CD4-positive, alpha-beta T cell (primary cell): ENCODE measurements around the gene GNPTAB. TPM values are rescaled to one million over a fixed set of nuclear protein-coding genes. Genes with fewer than 3 reads are reported as not detected.

ENCODE experiments used
- ATAC-seq: fragments of 200-7000 bp; cut with Tn5 transposase; one replicate; pipeline ENCODE4 v1.10.0; 2022; ENCODE audit warnings: mild to moderate bottlenecking; ENCODE audit not compliant: poor library complexity
- CTCF ChIA-PET: fragments of 350-600 bp; sonication (Branson Sonifier 250); formaldehyde crosslinking; loops from one replicate; lab custom pipeline; 2021; ENCODE audit warnings: antibody characterized with exemption, inconsistent platforms; lab: Charles Lee
- POLR2A ChIA-PET: fragments of 350-600 bp; sonication (Branson Sonifier 250); formaldehyde crosslinking; loops from one replicate; lab custom pipeline; 2021; ENCODE audit warnings: antibody characterized with exemption, inconsistent platforms; lab: Charles Lee
- DNase-seq, 14 experiments: peaks; one replicate each; pipeline ENCODE4 v3.0.0-alpha.2; 2013 to 2020; ENCODE audit warnings: mixed read lengths in 2 of 14
- H3K27ac ChIP-seq, 2 donors: one replicate each; pipeline versions ENCODE4 v1.5.1 to v1.7.0; 2013; ENCODE audit warnings: low read length in 2 of 2, low read depth in 1 of 2, mild to moderate bottlenecking in 1 of 2
- H3K27me3 ChIP-seq, 2 experiments: 1 replicate in 1 of 2; 2 replicates in 1 of 2; pipeline versions ENCODE4 v1.6.1 to v1.7.0; 2013; ENCODE audit warnings: low read length in 2 of 2, control low read depth in 1 of 2, mild to moderate bottlenecking in 1 of 2, moderate library complexity in 1 of 2; ENCODE audit not compliant: insufficient read depth in 2 of 2, control insufficient read depth in 1 of 2
- H3K36me3 ChIP-seq: one replicate; pipeline ENCODE4 v1.6.1; 2013; ENCODE audit warnings: low read length, control low read depth; ENCODE audit not compliant: insufficient read depth
- H3K4me1 ChIP-seq: one replicate; pipeline ENCODE4 v1.6.1; 2013; ENCODE audit warnings: low read length, control low read depth; ENCODE audit not compliant: insufficient read depth
- H3K4me3 ChIP-seq: one replicate; pipeline ENCODE4 v1.5.1; 2013; ENCODE audit warnings: mild to moderate bottlenecking, low read length, moderate library complexity
- H3K9me3 ChIP-seq, 2 experiments: 1 replicate in 1 of 2; 2 replicates in 1 of 2; pipeline versions ENCODE4 v1.6.1 to v1.7.0; 2013; ENCODE audit warnings: low read length in 2 of 2, mild to moderate bottlenecking in 2 of 2, control low read depth in 1 of 2, moderate library complexity in 1 of 2; ENCODE audit not compliant: control insufficient read depth in 1 of 2, insufficient read depth in 1 of 2
- H3K27ac Mint-ChIP-seq: one replicate; pipeline ENCODE4 v1.8.0; 2020; ENCODE audit warnings: mixed read lengths
- H3K27me3 Mint-ChIP-seq: one replicate; pipeline ENCODE4 v1.8.0; 2021; ENCODE audit warnings: mixed read lengths
- H3K36me3 Mint-ChIP-seq: one replicate; pipeline ENCODE4 v1.8.0; 2021; ENCODE audit warnings: low read depth, mixed read lengths
- H3K4me1 Mint-ChIP-seq: one replicate; pipeline ENCODE4 v1.8.0; 2021; ENCODE audit warnings: low read depth, mixed read lengths
- H3K4me3 Mint-ChIP-seq: one replicate; pipeline ENCODE4 v1.8.0; 2020; ENCODE audit warnings: mild to moderate bottlenecking, mixed read lengths
- H3K9me3 Mint-ChIP-seq: one replicate; pipeline ENCODE4 v1.8.0; 2020; ENCODE audit warnings: mixed read lengths
- CTCF ChIP-seq: fragments of 200-600 bp; IDR thresholded peaks from one replicate; pipeline ENCODE4 v1.8.0; 2022; ENCODE audit warnings: antibody characterized with exemption, mild to moderate bottlenecking
- intact Hi-C, 2 experiments: fragments of 100-400 bp; cut with DNase I in 1 of 2; cut with micrococcal nuclease in 1 of 2; formaldehyde crosslinking; loops; one replicate each; pipeline versions ENCODE4 v1.15.1 to v1.9.0; 2023 to 2025; cut with DNase I, micrococcal nuclease
- total RNA-seq, 174 experiments: library from RNA in 2 of 174; stranded (reverse) in 2 of 174; gene quantifications; one replicate each; pipeline ENCODE4 v1.2.3 and lab custom pipeline; 2021 to 2026

The GNPTAB gene
- total RNA-seq, 2 experiments from 2014 or later, result 38.2 to 43.8 TPM

- H3K36me3 Mint-ChIP-seq, result peaks cover 39% of the 10 kb centered on the region
- no peak for TF ChIP-seq CTCF
- peaks cover 19% of the 10 kb centered on the region for H3K36me3 ChIP-seq
- peaks cover 9% of the 10 kb centered on the region for H3K4me1 ChIP-seq
- no peak overlapping the region for H3K27ac Mint-ChIP-seq
- POLR2A ChIA-PET, result no interaction called here
- H3K27me3 Mint-ChIP-seq, result no peaks in the 10 kb centered on the region
- no peak for DNase-seq
- no peak overlapping the region for H3K27ac ChIP-seq
- ATAC-seq, result no peak
- peaks cover 3% of the 10 kb centered on the region for H3K4me1 Mint-ChIP-seq
- CTCF ChIA-PET, result no interaction called here
- H3K4me3 ChIP-seq, result no peak overlapping the region
- intact Hi-C loops, result no loop called here
- no peaks in the 10 kb centered on the region for H3K27me3 ChIP-seq
- peaks cover 0 to 11% of the 10 kb centered on the region in 2 experiments for H3K9me3 ChIP-seq
- no peak overlapping the region for H3K4me3 Mint-ChIP-seq
- H3K9me3 Mint-ChIP-seq, result no peaks in the 10 kb centered on the region
These were observed 89.8 kb downstream of the GNPTAB start for GRCh38 chr12:101740980-101741379.

GRCh38 chr12:101740566-101740965, 90.2 kb downstream of the GNPTAB start:
- ATAC-seq, result no peak
- H3K36me3 ChIP-seq, result peaks cover 17% of the 10 kb centered on the region
- CTCF ChIA-PET, result no interaction called here
- no peaks in the 10 kb centered on the region for H3K27me3 Mint-ChIP-seq
- intact Hi-C loops, result no loop called here
- H3K4me3 Mint-ChIP-seq, result no peak overlapping the region
- DNase-seq, result no peak
- H3K27ac Mint-ChIP-seq, result no peak overlapping the region
- POLR2A ChIA-PET, result no interaction called here
- no peak overlapping the region for H3K4me3 ChIP-seq
- no peak overlapping the region for H3K27ac ChIP-seq
- TF ChIP-seq CTCF, result no peak
- no peaks in the 10 kb centered on the region for H3K27me3 ChIP-seq
- H3K9me3 ChIP-seq, result peaks cover 0 to 11% of the 10 kb centered on the region in 2 experiments
- peaks cover 3% of the 10 kb centered on the region for H3K4me1 Mint-ChIP-seq
- peaks cover 9% of the 10 kb centered on the region for H3K4me1 ChIP-seq
- no peaks in the 10 kb centered on the region for H3K9me3 Mint-ChIP-seq
- peaks cover 37% of the 10 kb centered on the region for H3K36me3 Mint-ChIP-seq

DNA sequence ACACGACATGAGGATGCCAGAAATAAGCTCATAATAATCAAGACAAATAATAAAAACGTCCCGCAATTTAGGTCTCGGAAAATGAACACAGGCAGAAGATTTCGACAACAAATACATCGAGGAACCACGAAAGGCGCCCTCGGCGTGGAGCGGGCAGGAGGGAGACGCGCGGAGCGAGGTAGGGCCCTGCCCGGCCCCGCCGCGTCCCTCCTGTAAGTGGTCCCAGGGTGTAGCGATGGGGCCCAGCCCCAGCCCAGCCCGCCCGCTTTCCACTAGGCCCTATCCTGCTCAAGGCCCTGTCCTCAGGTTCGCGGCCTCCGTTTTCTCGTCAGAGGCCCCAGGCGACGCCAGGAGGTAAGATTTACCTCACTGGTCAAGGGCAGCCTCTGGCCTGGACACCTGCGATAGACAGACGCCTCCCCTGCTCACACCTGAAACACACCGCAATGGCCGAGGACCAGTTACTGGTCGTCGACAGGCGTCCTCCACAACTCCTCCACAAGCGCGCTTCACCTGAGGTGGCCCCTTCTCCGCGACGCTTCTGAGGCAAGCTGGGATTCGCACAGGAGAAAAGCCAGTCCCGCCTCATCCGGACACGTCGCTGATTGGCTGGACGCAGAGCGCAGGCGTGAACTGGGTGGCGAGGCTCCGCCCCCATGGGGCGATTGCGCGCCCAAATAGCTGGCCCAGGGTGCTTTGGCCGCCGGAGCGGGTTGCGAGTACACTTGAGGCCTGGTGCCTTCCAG, 91.7 kb downstream of the GNPTAB start, which contains the start of gene SYCP3:
TSS of gene SYCP3 (minus strand) at position 543 of the 746 bp plus-strand sequence. CDS start 1,527 bp downstream, outside the sequence.
- H3K27ac Mint-ChIP-seq, result no peak within 1 kb of the TSS
- peaks cover 6% of the 10 kb centered on the region for H3K4me1 ChIP-seq
- ChIA-PET CTCF (no interaction called here), POLR2A (no interaction called here)
- intact Hi-C loops, result no loop called here
- H3K9me3 Mint-ChIP-seq, result no peaks in the 10 kb centered on the region
- H3K27me3 Mint-ChIP-seq, result no peaks in the 10 kb centered on the region
- peaks cover 0 to 11% of the 10 kb centered on the region in 2 experiments for H3K9me3 ChIP-seq
- H3K36me3 Mint-ChIP-seq, result peaks cover 22% of the 10 kb centered on the region
- no peak within 1 kb of the TSS for H3K4me3 ChIP-seq
- peaks cover 9% of the 10 kb centered on the region for H3K36me3 ChIP-seq
- no peak for ATAC-seq
- no peak within 1 kb of the TSS for H3K4me3 Mint-ChIP-seq
- peaks cover 3% of the 10 kb centered on the region for H3K4me1 Mint-ChIP-seq
- no peak for TF ChIP-seq CTCF
- DNase-seq, result peak in 1 of 14 experiments; percentile 8
- H3K27me3 ChIP-seq, result no peaks in the 10 kb centered on the region
- no peak within 1 kb of the TSS for H3K27ac ChIP-seq
